ENCODE measurements around the gene INHA.

The INHA gene

GRCh38 chr2:219613461-219614070 lies 41.5 kb downstream of the INHA start:
- TF ChIP-seq BACH2 (CRISPR knock-in tag; IDR thresholded peaks at IDR 0.05; ENCODE audit: borderline replicate concordance), result no peak
- no peak for TF ChIP-seq ZNF8 (CRISPR knock-in tag; IDR thresholded peaks at IDR 0.05)
- no peak for TF ChIP-seq TOX (CRISPR knock-in tag; IDR thresholded peaks at IDR 0.05; ENCODE audit: borderline replicate concordance)
- TF ChIP-seq ZC3H10 (CRISPR knock-in tag; IDR thresholded peaks at IDR 0.05), result no peak
- TF ChIP-seq CREB5 (CRISPR knock-in tag; IDR thresholded peaks at IDR 0.05; ENCODE audit: low read depth), result no peak
- no peak for TF ChIP-seq PATZ1 (CRISPR knock-in tag; IDR thresholded peaks at IDR 0.05; ENCODE audit: borderline replicate concordance)
- TF ChIP-seq TSHZ2 (CRISPR knock-in tag; IDR thresholded peaks at IDR 0.05), result no peak
- no peak for TF ChIP-seq ZFP30 (CRISPR knock-in tag; IDR thresholded peaks at IDR 0.05)
- no peak for TF ChIP-seq OSR1 (CRISPR knock-in tag; IDR thresholded peaks at IDR 0.05)
- no peak for TF ChIP-seq TCF4 (CRISPR knock-in tag; IDR thresholded peaks at IDR 0.05; ENCODE audit: borderline replicate concordance)
- no peak for TF ChIP-seq RARB (CRISPR knock-in tag; IDR thresholded peaks at IDR 0.05)
- TF ChIP-seq PPARA (CRISPR knock-in tag; IDR thresholded peaks at IDR 0.05; ENCODE audit: borderline replicate concordance), result no peak
- TF ChIP-seq ARNTL (CRISPR knock-in tag; IDR thresholded peaks at IDR 0.05; ENCODE audit: borderline replicate concordance, low read depth), result no peak
- TF ChIP-seq POU6F1 (CRISPR knock-in tag; IDR thresholded peaks at IDR 0.05; ENCODE audit: borderline replicate concordance, low read depth), result no peak
- no peak for TF ChIP-seq GLIS3 (CRISPR knock-in tag; IDR thresholded peaks at IDR 0.05)
- no peak for ATAC-seq

- no peak for TF ChIP-seq RARB (CRISPR knock-in tag; IDR thresholded peaks at IDR 0.05)
- ATAC-seq, result no peak
Measured at GRCh38 chr2:219614076-219614860, 42.2 kb downstream of the INHA start.

- no peak for ATAC-seq
- TF ChIP-seq ZFP30 (CRISPR knock-in tag; IDR thresholded peaks at IDR 0.05), result no peak
- TF ChIP-seq GLIS3 (CRISPR knock-in tag; IDR thresholded peaks at IDR 0.05), result no peak
- TF ChIP-seq ESRRG (CRISPR knock-in tag; IDR thresholded peaks at IDR 0.05), result no peak
- no peak for TF ChIP-seq PATZ1 (CRISPR knock-in tag; IDR thresholded peaks at IDR 0.05; ENCODE audit: borderline replicate concordance)
- TF ChIP-seq BACH2 (CRISPR knock-in tag; IDR thresholded peaks at IDR 0.05; ENCODE audit: borderline replicate concordance), result no peak
- TF ChIP-seq SNAI2 (CRISPR knock-in tag; IDR thresholded peaks at IDR 0.05), result no peak
- no peak for TF ChIP-seq ZFP3 (CRISPR knock-in tag; IDR thresholded peaks at IDR 0.05)
- TF ChIP-seq OSR1 (CRISPR knock-in tag; IDR thresholded peaks at IDR 0.05), result no peak
- no peak for TF ChIP-seq ZNF565 (CRISPR knock-in tag; conservative IDR thresholded peaks at IDR 0.05; ENCODE audit: low read depth)
- no peak for TF ChIP-seq POU6F1 (CRISPR knock-in tag; IDR thresholded peaks at IDR 0.05; ENCODE audit: borderline replicate concordance, low read depth)
- no peak for TF ChIP-seq CSRNP3 (CRISPR knock-in tag; IDR thresholded peaks at IDR 0.05)
- TF ChIP-seq CREB5 (CRISPR knock-in tag; IDR thresholded peaks at IDR 0.05; ENCODE audit: low read depth), result no peak
- TF ChIP-seq ARNTL (CRISPR knock-in tag; IDR thresholded peaks at IDR 0.05; ENCODE audit: borderline replicate concordance, low read depth), result no peak
- TF ChIP-seq TCF4 (CRISPR knock-in tag; IDR thresholded peaks at IDR 0.05; ENCODE audit: borderline replicate concordance), result no peak
Measured at GRCh38 chr2:219615036-219615435, 42.9 kb downstream of the INHA start.
